CD14-positive monocyte (primary cell): ENCODE measurements around the gene POLR2L. TPM values are rescaled to one million over a fixed set of nuclear protein-coding genes. Genes with fewer than 3 reads are reported as not detected.

ENCODE experiments used
- DNase-seq, 3 donors: peaks; one replicate each; pipeline ENCODE4 v3.0.0-alpha.2; 2011 to 2022
- H2AFZ ChIP-seq: 2 replicates; pipeline ENCODE4 v1.6.0; 2012; ENCODE audit warnings: mild to moderate bottlenecking, low read depth, low read length, inconsistent platforms; ENCODE audit not compliant: insufficient read depth, poor library complexity, severe bottlenecking
- H3K27ac ChIP-seq, 2 donors: 1 replicate in 1 of 2; 2 replicates in 1 of 2; pipeline ENCODE4 v1.5.1; 2012 to 2013; ENCODE audit warnings: low read length in 2 of 2, control low read depth in 1 of 2, inconsistent platforms in 1 of 2, low read depth in 1 of 2, mild to moderate bottlenecking in 1 of 2
- H3K27me3 ChIP-seq, 2 donors: one replicate each; pipeline versions ENCODE4 v1.6.0 to v1.6.1; 2011 to 2013; ENCODE audit warnings: low read length in 2 of 2; ENCODE audit not compliant: control insufficient read depth in 2 of 2, insufficient read depth in 2 of 2
- H3K36me3 ChIP-seq, 2 donors: replicated peaks in 1 of 2; 1 replicate in 1 of 2; 2 replicates in 1 of 2; pipeline versions ENCODE4 v1.5.1 to v1.6.1; 2012 to 2013; ENCODE audit warnings: low read length in 2 of 2, control low read depth in 1 of 2, inconsistent platforms in 1 of 2, mild to moderate bottlenecking in 1 of 2; ENCODE audit not compliant: insufficient read depth in 2 of 2, control insufficient read depth in 1 of 2
- H3K4me1 ChIP-seq, 2 donors: 1 replicate in 1 of 2; 2 replicates in 1 of 2; pipeline versions ENCODE4 v1.5.1 to v1.6.1; 2012 to 2013; ENCODE audit warnings: low read length in 2 of 2, control low read depth in 1 of 2, inconsistent platforms in 1 of 2, mild to moderate bottlenecking in 1 of 2, moderate library complexity in 1 of 2; ENCODE audit not compliant: insufficient read depth in 2 of 2, control insufficient read depth in 1 of 2
- H3K4me2 ChIP-seq: replicated peaks from 2 replicates; pipeline ENCODE3; 2012; ENCODE audit warnings: low read length, moderate library complexity, mild to moderate bottlenecking; ENCODE audit not compliant: poor library complexity, severe bottlenecking; ENCODE audit errors: extremely low read depth
- H3K4me3 ChIP-seq, 3 experiments: fragments of 200-600 bp in 1 of 3; sonication (generic) in 1 of 3; replicated peaks in 1 of 3; 1 replicate in 2 of 3; 2 replicates in 1 of 3; pipeline ENCODE4 v1.5.1; 2011 to 2013; ENCODE audit warnings: low read length in 3 of 3, mild to moderate bottlenecking in 3 of 3, control low read depth in 2 of 3, low read depth in 2 of 3, inconsistent platforms in 1 of 3, moderate library complexity in 1 of 3
- H3K79me2 ChIP-seq: 2 replicates; pipeline ENCODE4 v1.6.0; 2012; ENCODE audit warnings: mild to moderate bottlenecking, control low read depth, inconsistent platforms, low read length, moderate library complexity; ENCODE audit not compliant: insufficient read depth
- H3K9ac ChIP-seq: 2 replicates; pipeline ENCODE4 v1.6.0; 2017; ENCODE audit warnings: low read length, mild to moderate bottlenecking; ENCODE audit not compliant: insufficient read depth, poor library complexity, severe bottlenecking
- H3K9me3 ChIP-seq, 2 donors: replicated peaks in 1 of 2; 1 replicate in 1 of 2; 2 replicates in 1 of 2; pipeline versions ENCODE4 v1.5.1 to v1.6.1; 2012 to 2013; ENCODE audit warnings: low read length in 2 of 2, control low read depth in 1 of 2; ENCODE audit not compliant: control insufficient read depth in 1 of 2, insufficient read depth in 1 of 2
- H4K20me1 ChIP-seq: 2 replicates; pipeline ENCODE4 v1.6.0; 2012; ENCODE audit warnings: mild to moderate bottlenecking, low read length, control low read depth, moderate library complexity; ENCODE audit not compliant: insufficient read depth
- H3K27ac Mint-ChIP-seq, 7 donors: one replicate each; pipeline ENCODE4 v1.8.0; 2020; ENCODE audit warnings: mild to moderate bottlenecking in 7 of 7, mixed read lengths in 7 of 7, moderate library complexity in 6 of 7, inconsistent platforms in 2 of 7
- H3K27me3 Mint-ChIP-seq, 3 donors: one replicate each; pipeline ENCODE4 v1.8.0; 2021 to 2022; ENCODE audit warnings: low read depth in 3 of 3, mild to moderate bottlenecking in 3 of 3, mixed read lengths in 3 of 3, moderate library complexity in 3 of 3, inconsistent platforms in 1 of 3
- H3K36me3 Mint-ChIP-seq, 2 donors: one replicate each; pipeline ENCODE4 v1.8.0; 2020; ENCODE audit warnings: mixed read lengths in 2 of 2, inconsistent platforms in 1 of 2, mild to moderate bottlenecking in 1 of 2
- H3K4me1 Mint-ChIP-seq: one replicate; pipeline ENCODE4 v1.8.0; 2020; ENCODE audit warnings: mild to moderate bottlenecking, mixed read lengths
- H3K4me3 Mint-ChIP-seq, 2 donors: one replicate each; pipeline ENCODE4 v1.8.0; 2020; ENCODE audit warnings: mild to moderate bottlenecking in 2 of 2, mixed read lengths in 2 of 2, moderate library complexity in 1 of 2
- H3K9me3 Mint-ChIP-seq, 7 donors: one replicate each; pipeline ENCODE4 v1.8.0; 2020 to 2022; ENCODE audit warnings: mixed read lengths in 7 of 7, mild to moderate bottlenecking in 6 of 7, moderate library complexity in 6 of 7, inconsistent platforms in 2 of 7
- CTCF ChIP-seq: fragments of 200-600 bp; IDR thresholded peaks from one replicate; pipeline ENCODE4 v1.8.0; 2022; ENCODE audit warnings: antibody characterized with exemption, mild to moderate bottlenecking
- WGBS: methylation state at CpG from one replicate; pipeline ENCODE4 v1.1.5; 2013; ENCODE audit warnings: missing lambda C conversion rate; ENCODE audit not compliant: insufficient coverage; 5-methylcytosine and 5-hydroxymethylcytosine counted together
- intact Hi-C, 2 donors: fragments of 100-400 bp; cut with micrococcal nuclease; formaldehyde crosslinking; loops; one replicate each; pipeline versions ENCODE4 v1.15.0 to v1.15.1; 2023
- polyA plus RNA-seq, 3 donors: library from polyadenylated mRNA; depleted of rRNA in 1 of 3; unstranded in 2 of 3; stranded (reverse) in 1 of 3; fragments of 300-500 nt in 2 of 3; fragments of >200 nt in 1 of 3; fragmentation: Illumina TruSeq in 2 of 3; gene quantifications; 1 replicate in 2 of 3; 2 replicates in 1 of 3; pipeline ENCODE4 v1.2.3, GENCODE V29; 2012 to 2021

POLR2L gene
- polyA plus RNA-seq, 3 donors: 93.9 to 133 (median 110) TPM

GRCh38 chr11:886568-886967 lies 44.2 kb upstream of the POLR2L start:
- Histone ChIP-seq H3K4me2 (no peak overlapping the region), H3K36me3 (peaks cover 4 to 32% of the 10 kb centered on the region in 2 donors), H3K27me3 (no peaks in the 10 kb centered on the region), H3K79me2 (no peaks in the 10 kb centered on the region), H3K27ac (no peak overlapping the region), H4K20me1 (no peaks in the 10 kb centered on the region), H2AFZ (no peak overlapping the region), H3K9ac (no peak overlapping the region), H3K4me1 (no peaks in the 10 kb centered on the region), H3K9me3 (no peaks in the 10 kb centered on the region), H3K4me3 (no peak overlapping the region)
- no peak for DNase-seq
- no peak overlapping the region for H3K4me3 Mint-ChIP-seq
- H3K36me3 Mint-ChIP-seq: peaks cover 26 to 42% of the 10 kb centered on the region in 2 donors
- no peaks in the 10 kb centered on the region for H3K4me1 Mint-ChIP-seq
- 97% methylated on average over 17 of the region's 17 CpGs for WGBS
- H3K27ac Mint-ChIP-seq: no peak overlapping the region
- H3K27me3 Mint-ChIP-seq: peaks cover 0 to 4% (median 0%) of the 10 kb centered on the region in 3 donors
- TF ChIP-seq CTCF: no peak
- intact Hi-C loops: no loop called here
- H3K9me3 Mint-ChIP-seq: no peaks in the 10 kb centered on the region

GRCh38 chr11:884578-885070 lies 42.3 kb upstream of the POLR2L start:
- H3K4me3 ChIP-seq: no peak overlapping the region
- no peaks in the 10 kb centered on the region for H3K27me3 ChIP-seq
- Mint-ChIP-seq H3K4me1 (no peaks in the 10 kb centered on the region), H3K36me3 (peaks cover 31 to 53% of the 10 kb centered on the region in 2 donors), H3K9me3 (no peaks in the 10 kb centered on the region), H3K4me3 (no peak overlapping the region), H3K27me3 (peaks cover 0 to 4% (median 0%) of the 10 kb centered on the region in 3 donors), H3K27ac (no peak overlapping the region)
- no peaks in the 10 kb centered on the region for H3K9me3 ChIP-seq
- no peak for TF ChIP-seq CTCF
- H3K27ac ChIP-seq: no peak overlapping the region
- H4K20me1 ChIP-seq: no peaks in the 10 kb centered on the region
- no peaks in the 10 kb centered on the region for H3K4me1 ChIP-seq
- 89% methylated on average over 15 of the region's 16 CpGs for WGBS
- intact Hi-C loops: no loop called here
- H2AFZ ChIP-seq: no peak overlapping the region
- no peak overlapping the region for H3K4me2 ChIP-seq
- no peak for DNase-seq
- H3K79me2 ChIP-seq: no peaks in the 10 kb centered on the region
- H3K9ac ChIP-seq: no peak overlapping the region
- H3K36me3 ChIP-seq: peaks cover 4 to 43% of the 10 kb centered on the region in 2 donors
